Hematopoietic multipotent progenitor cell treated with erythropoietin and hydrocortisone succinate and interleukin-3 and kit ligand, for 4 days (in vitro differentiated cells): ENCODE results near the gene ANKRD29.

ENCODE experiments used
- DNase-seq: peaks from one replicate; pipeline ENCODE4 v3.0.0-alpha.2; 2015

ANKRD29 gene

GRCh38 chr18:23552505-23552904 is 110.2 kb downstream of the ANKRD29 start:
- no peak for DNase-seq

GRCh38 chr18:23551978-23552377 is 110.7 kb downstream of the ANKRD29 start:
- DNase-seq = no peak

- no peak for DNase-seq
Measured at GRCh38 chr18:23550898-23551297, 111.8 kb downstream of the ANKRD29 start.
